Stimulated activated naive CD8-positive, alpha-beta T cell treated with anti-CD3 and anti-CD28 coated beads, Interleukin-15, Interleukin-2, amounts not matched to agents 100 U/mL and 50 U/mL, for 24 hours (primary cell): ENCODE data around the gene FCN1.

Experiments used
- ATAC-seq: fragments of 150-1000 bp; cut with Tn5 transposase; one replicate; pipeline ENCODE4 v1.10.0; 2021
- DNase-seq: peaks from one replicate; pipeline ENCODE4 v3.0.0; 2021

Gene FCN1

GRCh38 chr9:134937164-134937555 lies 19.4 kb upstream of the FCN1 start:
- no peak for ATAC-seq

GRCh38 chr9:134936346-134937163 lies 18.8 kb upstream of the FCN1 start:
- ATAC-seq (no peak), DNase-seq (no peak)

More at GRCh38 chr9:134937164-134937555, 19.4 kb upstream of the FCN1 start:
- DNase-seq: no peak

- DNase-seq (no peak), ATAC-seq (no peak)
These were observed 18.1 kb upstream of the FCN1 start for GRCh38 chr9:134935701-134936345.

- no peak for DNase-seq
- ATAC-seq: no peak
These were observed 17.4 kb upstream of the FCN1 start for GRCh38 chr9:134935056-134935640.

GRCh38 chr9:134933076-134933659 lies 15.5 kb upstream of the FCN1 start:
- no peak for ATAC-seq
- DNase-seq: no peak

- ATAC-seq (no peak), DNase-seq (no peak)
These were observed 14.9 kb upstream of the FCN1 start for GRCh38 chr9:134932606-134933005.

- ATAC-seq (no peak), DNase-seq (no peak)
These were observed 14.5 kb upstream of the FCN1 start for GRCh38 chr9:134932171-134932570.

GRCh38 chr9:134930398-134930797 lies 12.7 kb upstream of the FCN1 start:
- ATAC-seq (no peak), DNase-seq (no peak)

- DNase-seq: no peak
- peak; percentile 25 for ATAC-seq
These were observed 11.8 kb upstream of the FCN1 start for GRCh38 chr9:134929193-134930158.

GRCh38 chr9:134928436-134929192 lies 10.9 kb upstream of the FCN1 start:
- peak; percentile 14 for ATAC-seq

GRCh38 chr9:134925011-134925511 lies 7.3 kb upstream of the FCN1 start:
- no peak for ATAC-seq
- no peak for DNase-seq

More at GRCh38 chr9:134928436-134929192, 10.9 kb upstream of the FCN1 start:
- no peak for DNase-seq

GRCh38 chr9:134923466-134923865 lies 5.8 kb upstream of the FCN1 start:
- no peak for DNase-seq
- no peak for ATAC-seq

- ATAC-seq: no peak
- no peak for DNase-seq
These were observed 5.2 kb upstream of the FCN1 start for GRCh38 chr9:134922932-134923240.

- DNase-seq (no peak), ATAC-seq (no peak)
These were observed 4.6 kb upstream of the FCN1 start for GRCh38 chr9:134922066-134922931.

- DNase-seq (no peak), ATAC-seq (no peak)
These were observed 1.6 kb upstream of the FCN1 start for GRCh38 chr9:134919303-134919702.

- ATAC-seq (no peak), DNase-seq (no peak)
These were observed 934 bp upstream of the FCN1 start for GRCh38 chr9:134918646-134919045.

GRCh38 chr9:134916161-134916665 lies 1.5 kb downstream of the FCN1 start:
- no peak for ATAC-seq
- DNase-seq: no peak

- no peak for ATAC-seq
These were observed 2.4 kb downstream of the FCN1 start for GRCh38 chr9:134915046-134915985.

GRCh38 chr9:134914501-134914834 lies 3.2 kb downstream of the FCN1 start:
- ATAC-seq (no peak), DNase-seq (no peak)

More at GRCh38 chr9:134915046-134915985, 2.4 kb downstream of the FCN1 start:
- DNase-seq: no peak
